HepG2 (cell line): ENCODE results near the gene TERC. TPM values are rescaled to one million over a fixed set of nuclear protein-coding genes. Genes with fewer than 3 reads are reported as not detected.
A peak's percentile ranks its signal among the peaks of the same experiment; 100 is the strongest.

Source experiments
- POLR2AphosphoS2 ChIP-seq: IDR thresholded peaks from 2 replicates; pipeline ENCODE4 v1.6.1; 2011; ENCODE audit warnings: low read depth, low read length, improper control_type of control experiment
- SRF ChIP-seq: IDR thresholded peaks from 2 replicates; pipeline ENCODE4 v1.6.1; 2011; ENCODE audit warnings: mild to moderate bottlenecking, low read depth, low read length, moderate library complexity
- STAG1 ChIP-seq: sonication (generic); formaldehyde crosslinking; IDR thresholded peaks from 2 replicates; pipeline ENCODE4 v1.4.0; 2020; ENCODE audit warnings: missing genetic modification reagents
- ZNF318 ChIP-seq: sonication (generic); formaldehyde crosslinking; IDR thresholded peaks from 2 replicates; pipeline ENCODE4 v1.4.0; 2020; ENCODE audit warnings: mild to moderate bottlenecking, missing genetic modification reagents
- ZNF687 ChIP-seq: sonication (generic); formaldehyde crosslinking; IDR thresholded peaks from 2 replicates; pipeline ENCODE4 v1.5.1; 2020; ENCODE audit warnings: mild to moderate bottlenecking, missing genetic modification reagents, moderate library complexity
- ZNF746 ChIP-seq: sonication (generic); formaldehyde crosslinking; IDR thresholded peaks from 2 replicates; pipeline ENCODE4 v1.8.0; 2022; ENCODE audit warnings: mild to moderate bottlenecking, missing genetic modification reagents
- polyA plus RNA-seq, 8 experiments: library from polyadenylated mRNA; depleted of rRNA in 3 of 8; stranded (reverse) in 7 of 8; unstranded in 1 of 8; fragments of >200 nt; fragmentation: Illumina TruSeq in 4 of 8; extraction: Trizol in 4 of 8; gene quantifications; 2 replicates each; pipeline versions ENCODE4 v1.2.1 to v1.2.3, GENCODE V29; 2011 to 2016; ENCODE audit warnings: low read depth in 4 of 8, missing spikeins in 1 of 8, mixed read lengths in 1 of 8; ENCODE audit not compliant: insufficient read depth in 1 of 8
- total RNA-seq, 5 experiments: library from RNA; depleted of rRNA; stranded (reverse); fragments of >200 nt; fragmentation: Illumina TruSeq; extraction: Trizol; gene quantifications; 2 replicates each; pipeline ENCODE4 v1.2.3, GENCODE V29; 2016; ENCODE audit warnings: low read depth in 1 of 5

The TERC gene
- total and polyA plus RNA-seq, 2 of the 13 experiments (the other 11 are each of a cell fraction or from before 2014, with no cell fraction given): 1.3 to 74.6 TPM

- TF ChIP-seq ZNF318 (0 out of 2 replicates have a peak, but pooled peaks have one; percentile 18), POLR2AphosphoS2 (no peak), ZNF746 (no peak), ZNF687 (CRISPR knock-in tag) (peak; percentile 76; the same call in 1 of the 2 replicates), STAG1 (CRISPR knock-in tag) (no peak), SRF (peak; percentile 89)
Measured at GRCh38 chr3:169764312-169764881, 463 bp downstream of the TERC start (continued).
